H1 (cell line): ENCODE data around the gene ARL6IP5. TPM values are rescaled to one million over a fixed set of nuclear protein-coding genes. Genes with fewer than 3 reads are reported as not detected.

Experiments used
- BRCA1 ChIP-seq: IDR thresholded peaks from 2 replicates; pipeline ENCODE4 v1.6.1; 2012; ENCODE audit warnings: low read depth, low read length, improper control_type of control experiment
- KDM5A ChIP-seq: fragments of 200-600 bp; IDR thresholded peaks from 2 replicates; pipeline ENCODE4 v1.7.1; 2012; ENCODE audit warnings: mild to moderate bottlenecking, low read length, inconsistent platforms, mixed read lengths
- SIX5 ChIP-seq: IDR thresholded peaks from 2 replicates; pipeline ENCODE4 v1.6.1; 2011; ENCODE audit warnings: mild to moderate bottlenecking, low read depth, low read length
- polyA plus RNA-seq, 7 experiments: library from polyadenylated mRNA; depleted of rRNA in 3 of 7; stranded (reverse) in 5 of 7; unstranded in 2 of 7; fragments of >200 nt in 5 of 7; fragments of 200-250 nt in 2 of 7; gene quantifications; 1 replicate in 5 of 7; 2 replicates in 1 of 7; 4 replicates in 1 of 7; pipeline versions ENCODE4 v1.2.1 to v1.2.3, GENCODE V29; 2011 to 2013; ENCODE audit warnings: missing spikeins in 2 of 7, mixed read lengths in 2 of 7
- total RNA-seq: library from RNA; stranded (reverse); fragmentation: NEBNext Ultra II Directional; extraction: Animal tissue kit (Norgen Biotek cat#: 25700); gene quantifications from 2 replicates; pipeline ENCODE4 v1.2.1, GENCODE V29; 2021
- TF ChIP-seq, protein P1 (sequence below): fragments of 300-600 bp; sonication (generic); IDR thresholded peaks from 2 replicates; pipeline ENCODE4 v1.7.1; 2012; ENCODE audit warnings: low read length, moderate library complexity, mild to moderate bottlenecking, inconsistent platforms; ENCODE audit not compliant: insufficient replicate concordance

Gene ARL6IP5
- total and polyA plus RNA-seq, 2 of the 8 experiments (the other 6 are each of a cell fraction or from before 2014, with no cell fraction given), result 24.9 to 30.1 TPM

DNA sequence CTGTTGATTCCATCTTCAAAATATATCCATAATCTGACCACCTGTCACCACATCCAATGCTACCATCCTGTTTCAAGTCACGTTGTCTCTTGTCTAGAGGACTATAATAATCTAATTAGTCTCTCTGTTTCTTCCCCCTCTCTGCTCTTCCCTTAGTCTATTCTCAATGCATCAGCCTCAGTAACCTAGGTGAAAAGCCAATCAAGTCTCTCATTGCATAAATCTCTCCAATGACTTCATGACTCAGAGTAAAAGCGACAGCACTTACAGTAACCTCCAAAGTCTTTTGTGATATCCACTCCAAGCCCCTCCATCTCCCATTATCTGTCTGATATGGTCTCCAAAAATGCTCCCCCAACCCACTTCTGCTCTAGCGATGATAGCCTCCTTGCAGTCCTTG, 11.8 kb upstream of the ARL6IP5 start (continued):
- TF ChIP-seq, protein P1, sequence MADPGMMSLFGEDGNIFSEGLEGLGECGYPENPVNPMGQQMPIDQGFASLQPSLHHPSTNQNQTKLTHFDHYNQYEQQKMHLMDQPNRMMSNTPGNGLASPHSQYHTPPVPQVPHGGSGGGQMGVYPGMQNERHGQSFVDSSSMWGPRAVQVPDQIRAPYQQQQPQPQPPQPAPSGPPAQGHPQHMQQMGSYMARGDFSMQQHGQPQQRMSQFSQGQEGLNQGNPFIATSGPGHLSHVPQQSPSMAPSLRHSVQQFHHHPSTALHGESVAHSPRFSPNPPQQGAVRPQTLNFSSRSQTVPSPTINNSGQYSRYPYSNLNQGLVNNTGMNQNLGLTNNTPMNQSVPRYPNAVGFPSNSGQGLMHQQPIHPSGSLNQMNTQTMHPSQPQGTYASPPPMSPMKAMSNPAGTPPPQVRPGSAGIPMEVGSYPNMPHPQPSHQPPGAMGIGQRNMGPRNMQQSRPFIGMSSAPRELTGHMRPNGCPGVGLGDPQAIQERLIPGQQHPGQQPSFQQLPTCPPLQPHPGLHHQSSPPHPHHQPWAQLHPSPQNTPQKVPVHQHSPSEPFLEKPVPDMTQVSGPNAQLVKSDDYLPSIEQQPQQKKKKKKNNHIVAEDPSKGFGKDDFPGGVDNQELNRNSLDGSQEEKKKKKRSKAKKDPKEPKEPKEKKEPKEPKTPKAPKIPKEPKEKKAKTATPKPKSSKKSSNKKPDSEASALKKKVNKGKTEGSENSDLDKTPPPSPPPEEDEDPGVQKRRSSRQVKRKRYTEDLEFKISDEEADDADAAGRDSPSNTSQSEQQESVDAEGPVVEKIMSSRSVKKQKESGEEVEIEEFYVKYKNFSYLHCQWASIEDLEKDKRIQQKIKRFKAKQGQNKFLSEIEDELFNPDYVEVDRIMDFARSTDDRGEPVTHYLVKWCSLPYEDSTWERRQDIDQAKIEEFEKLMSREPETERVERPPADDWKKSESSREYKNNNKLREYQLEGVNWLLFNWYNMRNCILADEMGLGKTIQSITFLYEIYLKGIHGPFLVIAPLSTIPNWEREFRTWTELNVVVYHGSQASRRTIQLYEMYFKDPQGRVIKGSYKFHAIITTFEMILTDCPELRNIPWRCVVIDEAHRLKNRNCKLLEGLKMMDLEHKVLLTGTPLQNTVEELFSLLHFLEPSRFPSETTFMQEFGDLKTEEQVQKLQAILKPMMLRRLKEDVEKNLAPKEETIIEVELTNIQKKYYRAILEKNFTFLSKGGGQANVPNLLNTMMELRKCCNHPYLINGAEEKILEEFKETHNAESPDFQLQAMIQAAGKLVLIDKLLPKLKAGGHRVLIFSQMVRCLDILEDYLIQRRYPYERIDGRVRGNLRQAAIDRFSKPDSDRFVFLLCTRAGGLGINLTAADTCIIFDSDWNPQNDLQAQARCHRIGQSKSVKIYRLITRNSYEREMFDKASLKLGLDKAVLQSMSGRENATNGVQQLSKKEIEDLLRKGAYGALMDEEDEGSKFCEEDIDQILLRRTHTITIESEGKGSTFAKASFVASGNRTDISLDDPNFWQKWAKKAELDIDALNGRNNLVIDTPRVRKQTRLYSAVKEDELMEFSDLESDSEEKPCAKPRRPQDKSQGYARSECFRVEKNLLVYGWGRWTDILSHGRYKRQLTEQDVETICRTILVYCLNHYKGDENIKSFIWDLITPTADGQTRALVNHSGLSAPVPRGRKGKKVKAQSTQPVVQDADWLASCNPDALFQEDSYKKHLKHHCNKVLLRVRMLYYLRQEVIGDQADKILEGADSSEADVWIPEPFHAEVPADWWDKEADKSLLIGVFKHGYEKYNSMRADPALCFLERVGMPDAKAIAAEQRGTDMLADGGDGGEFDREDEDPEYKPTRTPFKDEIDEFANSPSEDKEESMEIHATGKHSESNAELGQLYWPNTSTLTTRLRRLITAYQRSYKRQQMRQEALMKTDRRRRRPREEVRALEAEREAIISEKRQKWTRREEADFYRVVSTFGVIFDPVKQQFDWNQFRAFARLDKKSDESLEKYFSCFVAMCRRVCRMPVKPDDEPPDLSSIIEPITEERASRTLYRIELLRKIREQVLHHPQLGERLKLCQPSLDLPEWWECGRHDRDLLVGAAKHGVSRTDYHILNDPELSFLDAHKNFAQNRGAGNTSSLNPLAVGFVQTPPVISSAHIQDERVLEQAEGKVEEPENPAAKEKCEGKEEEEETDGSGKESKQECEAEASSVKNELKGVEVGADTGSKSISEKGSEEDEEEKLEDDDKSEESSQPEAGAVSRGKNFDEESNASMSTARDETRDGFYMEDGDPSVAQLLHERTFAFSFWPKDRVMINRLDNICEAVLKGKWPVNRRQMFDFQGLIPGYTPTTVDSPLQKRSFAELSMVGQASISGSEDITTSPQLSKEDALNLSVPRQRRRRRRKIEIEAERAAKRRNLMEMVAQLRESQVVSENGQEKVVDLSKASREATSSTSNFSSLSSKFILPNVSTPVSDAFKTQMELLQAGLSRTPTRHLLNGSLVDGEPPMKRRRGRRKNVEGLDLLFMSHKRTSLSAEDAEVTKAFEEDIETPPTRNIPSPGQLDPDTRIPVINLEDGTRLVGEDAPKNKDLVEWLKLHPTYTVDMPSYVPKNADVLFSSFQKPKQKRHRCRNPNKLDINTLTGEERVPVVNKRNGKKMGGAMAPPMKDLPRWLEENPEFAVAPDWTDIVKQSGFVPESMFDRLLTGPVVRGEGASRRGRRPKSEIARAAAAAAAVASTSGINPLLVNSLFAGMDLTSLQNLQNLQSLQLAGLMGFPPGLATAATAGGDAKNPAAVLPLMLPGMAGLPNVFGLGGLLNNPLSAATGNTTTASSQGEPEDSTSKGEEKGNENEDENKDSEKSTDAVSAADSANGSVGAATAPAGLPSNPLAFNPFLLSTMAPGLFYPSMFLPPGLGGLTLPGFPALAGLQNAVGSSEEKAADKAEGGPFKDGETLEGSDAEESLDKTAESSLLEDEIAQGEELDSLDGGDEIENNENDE, result no peak
- TF ChIP-seq SIX5 (no peak), KDM5A (no peak), BRCA1 (no peak)
- TF ChIP-seq, all 59 proteins: peak for 0
